ENCODE results near the gene SLC29A1.
A peak's percentile ranks its signal among the peaks of the same experiment; 100 is the strongest.
"Not testable (repeated sequence)": the region's sequence is repeated elsewhere in the genome, so short reads cannot be mapped to it uniquely, and the experiment has no call there.

Gene SLC29A1

DNA sequence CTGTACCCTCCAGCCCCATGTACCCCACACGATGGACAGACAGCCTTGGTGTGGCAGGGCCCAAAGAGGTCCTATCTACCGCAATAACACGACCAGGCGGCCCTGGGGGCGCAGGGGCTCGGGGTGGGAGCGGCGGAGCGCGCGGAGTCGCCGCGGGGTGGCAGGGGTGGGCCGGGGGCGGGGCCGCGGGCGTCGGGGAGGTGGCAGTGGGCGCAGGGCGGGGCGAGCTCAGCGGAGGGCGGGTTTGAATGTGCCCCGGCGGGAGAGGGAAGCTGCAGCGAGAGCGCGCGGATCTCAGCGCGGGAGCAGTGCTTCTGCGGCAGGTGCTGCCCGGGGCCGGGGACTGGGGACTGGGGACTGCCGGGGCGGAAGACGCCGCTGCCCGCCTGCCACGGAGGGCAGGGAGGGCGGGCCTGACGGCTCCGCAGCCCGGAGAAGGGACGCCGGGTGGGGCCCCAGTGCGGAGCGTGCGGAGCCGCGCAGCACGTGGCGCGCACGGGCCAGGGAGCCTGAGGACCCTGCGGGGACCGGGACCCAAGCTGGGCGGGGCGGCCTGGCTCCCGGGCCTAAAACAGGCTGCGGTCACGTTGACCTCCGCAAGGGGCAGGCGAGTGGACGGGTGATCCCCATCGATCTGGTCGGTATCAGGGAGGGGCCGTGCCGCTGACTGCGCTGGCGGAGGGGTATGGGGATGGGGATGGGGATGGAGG is at the start of gene SLC29A1:
TSS of gene SLC29A1 (plus strand) at position 277 of the 710 bp plus-strand sequence. CDS start 3,719 bp downstream, outside the sequence.
- peak in 49 of 56 donors; percentile 14 to 83 (median 53) for DNase-seq

DNA sequence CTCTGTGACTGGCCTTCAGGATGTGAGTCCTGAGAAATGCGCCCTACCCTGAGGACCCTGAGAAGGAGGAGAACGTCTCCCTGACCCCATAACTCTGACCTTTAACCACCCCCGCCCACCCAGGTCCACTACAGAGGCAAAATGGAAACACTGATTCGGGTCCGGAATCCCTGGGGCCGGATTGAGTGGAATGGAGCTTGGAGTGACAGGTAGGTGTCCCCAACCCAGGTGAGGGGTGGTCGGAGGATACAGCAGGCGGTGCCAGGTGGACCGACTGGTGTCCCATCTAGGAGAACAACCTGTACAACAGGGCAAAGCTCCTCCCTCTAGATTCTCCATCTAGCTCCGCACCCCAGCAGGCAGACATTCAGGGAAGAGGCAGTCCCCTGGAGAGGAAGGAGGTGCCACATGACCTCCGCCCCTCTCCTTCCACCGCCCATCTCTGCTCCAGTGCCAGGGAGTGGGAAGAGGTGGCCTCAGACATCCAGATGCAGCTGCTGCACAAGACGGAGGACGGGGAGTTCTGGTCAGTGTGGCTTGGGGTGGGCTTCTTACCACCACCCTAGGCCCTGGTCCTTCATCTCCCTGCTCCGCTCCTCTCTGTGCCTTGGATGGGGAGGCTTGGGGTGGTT is 47.1 kb upstream of the SLC29A1 start:
- DNase-seq: no peak

DNA sequence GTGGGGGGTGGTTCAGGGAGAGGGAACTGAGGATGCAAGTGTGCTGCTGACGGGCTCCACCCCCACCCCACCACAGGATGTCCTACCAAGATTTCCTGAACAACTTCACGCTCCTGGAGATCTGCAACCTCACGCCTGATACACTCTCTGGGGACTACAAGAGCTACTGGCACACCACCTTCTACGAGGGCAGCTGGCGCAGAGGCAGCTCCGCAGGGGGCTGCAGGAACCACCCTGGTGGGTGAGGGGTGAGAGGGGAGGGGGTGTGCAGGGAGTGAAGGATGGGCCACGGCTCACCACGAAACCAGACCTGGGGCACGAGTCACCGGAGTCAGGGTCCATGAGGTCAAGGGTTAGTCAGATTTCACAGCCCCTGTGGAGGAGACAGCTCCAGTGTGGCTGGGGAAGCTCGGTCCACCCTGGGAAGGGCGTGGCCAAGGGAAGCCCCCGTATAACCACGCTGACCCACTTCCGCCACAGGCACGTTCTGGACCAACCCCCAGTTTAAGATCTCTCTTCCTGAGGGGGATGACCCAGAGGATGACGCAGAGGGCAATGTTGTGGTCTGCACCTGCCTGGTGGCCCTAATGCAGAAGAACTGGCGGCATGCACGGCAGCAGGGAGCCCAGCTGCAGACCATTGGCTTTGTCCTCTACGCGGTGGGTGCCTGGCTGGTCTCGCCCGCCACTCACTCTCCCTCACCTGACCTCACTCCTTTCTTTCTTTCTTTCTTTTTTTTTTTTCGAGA is 46.5 kb upstream of the SLC29A1 start:
- DNase-seq: no peak

DNA sequence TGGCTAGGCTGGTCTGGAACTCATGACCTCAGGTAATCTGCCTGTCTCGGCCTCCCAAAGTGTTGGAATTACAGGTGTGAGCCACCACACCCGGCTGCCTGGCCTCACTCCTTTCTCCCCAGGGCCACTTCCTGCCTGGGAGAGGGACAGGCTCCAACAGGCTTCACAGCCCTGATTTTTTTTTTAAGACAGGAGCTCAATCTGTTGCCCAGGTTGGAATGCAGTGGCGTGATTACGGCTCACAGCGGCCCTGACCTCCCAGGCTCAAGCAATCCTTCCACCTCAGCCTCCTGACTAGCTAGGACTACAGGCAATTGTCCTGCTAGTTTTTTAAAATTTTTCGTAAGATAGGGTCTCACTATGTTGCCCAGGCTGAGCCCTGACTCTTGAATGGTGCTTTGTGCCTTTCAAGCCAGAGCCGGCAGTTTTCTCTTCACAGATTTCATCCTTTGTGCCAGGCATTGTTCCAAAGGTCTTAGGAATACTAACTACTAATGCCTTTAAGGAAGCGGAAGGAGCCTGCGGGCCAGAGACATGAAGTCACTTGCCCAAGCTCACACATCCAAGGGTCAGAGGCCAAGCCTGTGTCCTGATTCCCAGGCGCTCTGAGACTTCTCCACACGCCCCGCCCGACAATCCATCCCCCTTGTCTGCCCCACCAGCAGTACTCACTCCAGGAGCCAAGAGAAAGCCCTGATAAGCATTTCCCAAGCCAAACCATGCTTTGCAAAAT is 45.5 kb upstream of the SLC29A1 start:
- DNase-seq: no peak

DNA sequence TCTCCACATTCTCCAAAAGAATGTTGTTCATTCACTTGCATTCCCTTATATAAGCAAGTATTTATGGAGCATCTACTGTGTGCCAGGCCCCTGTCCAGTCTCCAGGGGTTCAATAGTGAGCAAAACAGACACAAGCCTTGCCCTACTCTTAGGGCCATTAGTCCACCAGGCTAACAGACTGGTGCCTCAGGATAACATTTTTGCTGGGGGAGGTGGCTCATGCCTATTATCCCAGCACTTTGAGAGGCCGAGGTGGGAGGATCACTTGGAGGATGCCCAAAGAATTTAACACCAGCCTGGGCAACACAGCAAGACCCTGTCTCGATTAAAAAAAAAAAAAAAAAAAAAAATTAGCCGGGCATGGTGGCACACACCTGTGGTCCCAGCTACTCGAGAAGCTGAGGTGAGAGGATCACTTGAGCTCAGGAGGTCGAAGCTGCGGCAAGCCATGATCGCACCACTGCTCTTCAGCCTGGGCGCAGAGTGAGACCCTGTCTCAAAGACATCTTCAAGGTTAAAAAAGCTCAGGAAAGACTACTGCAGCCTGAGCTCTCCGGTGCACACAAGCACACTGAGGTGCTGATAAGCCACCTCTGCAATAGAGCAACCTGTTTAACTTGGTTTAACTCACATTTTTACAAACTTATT is 44.8 kb upstream of the SLC29A1 start:
- no peak for DNase-seq

DNA sequence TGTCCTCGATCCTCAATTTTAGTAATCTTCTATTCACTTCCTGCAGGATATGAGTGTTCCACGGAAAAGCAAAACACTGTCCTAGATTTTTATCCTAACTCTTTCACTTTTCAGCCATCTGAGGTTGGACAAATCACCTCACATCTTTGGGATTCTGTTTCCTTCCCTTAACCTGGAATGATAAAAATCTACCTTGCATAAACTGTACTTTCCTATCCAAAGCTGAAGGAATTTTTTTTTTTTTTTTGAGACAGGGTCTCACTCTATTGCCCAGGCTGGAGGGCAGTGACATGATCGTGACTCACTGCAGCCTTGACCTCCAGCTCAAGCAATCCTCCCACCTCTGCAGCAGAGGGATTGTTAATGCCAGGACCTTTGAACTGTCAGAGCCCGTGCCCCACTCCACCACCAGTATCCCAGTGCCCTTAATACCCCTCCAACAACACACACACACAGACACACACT is 44.3 kb upstream of the SLC29A1 start:
- no peak for DNase-seq

DNA sequence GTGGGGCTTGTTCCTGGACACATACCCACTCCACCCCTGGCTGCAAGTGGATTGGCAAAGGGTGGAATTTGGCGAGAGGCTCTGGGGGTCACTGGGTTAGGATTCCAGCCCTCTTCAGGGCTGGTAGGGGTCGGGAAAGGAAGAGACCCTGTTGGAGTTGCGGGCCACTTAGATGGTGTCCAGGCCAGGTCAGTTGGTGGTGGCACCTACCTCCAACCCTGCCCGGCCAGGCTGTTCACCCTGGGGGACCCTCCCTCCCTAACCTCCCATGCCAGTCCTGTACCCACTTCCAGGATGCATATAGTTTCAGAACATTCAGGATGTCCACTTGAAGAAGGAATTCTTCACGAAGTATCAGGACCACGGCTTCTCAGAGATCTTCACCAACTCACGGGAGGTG is 43.7 kb upstream of the SLC29A1 start:
- no peak for DNase-seq

DNA sequence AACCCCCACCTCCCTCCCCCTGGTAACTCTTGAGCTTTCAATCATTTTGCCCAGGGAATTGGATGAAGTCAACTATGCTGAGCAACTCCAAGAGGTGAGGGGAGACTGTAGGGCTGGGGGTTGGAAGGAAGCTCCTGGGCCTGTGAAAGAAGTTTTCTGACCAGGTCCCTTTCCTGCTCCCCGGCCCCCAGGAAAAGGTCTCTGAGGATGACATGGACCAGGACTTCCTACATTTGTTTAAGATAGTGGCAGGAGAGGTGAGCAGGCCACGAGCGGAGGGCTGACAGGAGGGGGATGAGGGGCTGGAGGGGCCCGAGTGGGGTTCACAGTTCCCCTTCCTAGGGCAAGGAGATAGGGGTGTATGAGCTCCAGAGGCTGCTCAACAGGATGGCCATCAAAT is 43.0 kb upstream of the SLC29A1 start:
- DNase-seq: no peak

DNA sequence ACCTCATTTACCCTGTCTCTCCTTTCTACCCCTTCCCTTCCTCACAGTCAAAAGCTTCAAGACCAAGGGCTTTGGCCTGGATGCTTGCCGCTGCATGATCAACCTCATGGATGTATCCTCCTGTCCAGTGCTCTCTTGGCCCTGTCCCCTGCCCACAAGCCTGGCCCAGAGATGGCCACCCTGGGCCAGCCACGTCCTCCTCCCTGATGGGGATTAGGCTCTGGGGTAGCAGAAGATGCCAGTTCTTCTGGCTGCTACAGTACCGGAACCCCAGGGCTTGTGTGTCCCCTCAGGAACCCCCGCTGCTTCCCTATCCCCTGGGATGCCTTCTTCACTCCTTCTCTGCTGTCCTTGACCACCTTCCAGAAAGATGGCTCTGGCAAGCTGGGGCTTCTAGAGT is 42.5 kb upstream of the SLC29A1 start:
- DNase-seq: no peak

DNA sequence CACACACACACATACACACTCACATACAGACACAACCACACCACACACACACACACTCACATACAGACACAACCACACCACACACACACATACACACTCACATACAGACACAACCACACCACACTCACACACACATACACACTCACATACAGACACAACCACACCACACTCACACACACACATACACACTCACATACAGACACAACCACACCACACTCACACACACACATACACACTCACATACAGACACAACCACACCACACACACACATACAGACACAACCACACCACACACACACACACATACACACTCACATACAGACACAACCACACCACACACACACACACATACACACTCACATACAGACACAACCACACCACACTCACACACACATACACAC is 41.6 kb upstream of the SLC29A1 start:
- DNase-seq: not testable (repeated sequence)

DNA sequence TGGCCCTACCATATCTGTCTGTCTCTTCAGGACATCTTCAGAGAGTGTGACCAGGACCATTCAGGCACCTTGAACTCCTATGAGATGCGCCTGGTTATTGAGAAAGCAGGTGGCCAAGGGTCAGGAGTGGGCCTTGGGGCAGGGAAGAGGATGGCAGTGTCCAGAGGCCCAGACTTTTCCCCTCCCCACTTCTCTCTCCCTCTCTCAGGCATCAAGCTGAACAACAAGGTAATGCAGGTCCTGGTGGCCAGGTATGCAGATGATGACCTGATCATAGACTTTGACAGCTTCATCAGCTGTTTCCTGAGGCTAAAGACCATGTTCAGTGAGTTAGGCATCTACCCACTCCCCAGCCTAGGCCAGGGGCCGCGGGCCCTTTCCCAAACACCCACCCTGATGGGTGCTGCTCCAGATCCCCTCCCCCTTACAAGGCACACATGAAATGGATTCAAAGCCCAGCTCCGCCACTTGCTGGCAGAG is 40.4 kb upstream of the SLC29A1 start:
- no peak for DNase-seq

DNA sequence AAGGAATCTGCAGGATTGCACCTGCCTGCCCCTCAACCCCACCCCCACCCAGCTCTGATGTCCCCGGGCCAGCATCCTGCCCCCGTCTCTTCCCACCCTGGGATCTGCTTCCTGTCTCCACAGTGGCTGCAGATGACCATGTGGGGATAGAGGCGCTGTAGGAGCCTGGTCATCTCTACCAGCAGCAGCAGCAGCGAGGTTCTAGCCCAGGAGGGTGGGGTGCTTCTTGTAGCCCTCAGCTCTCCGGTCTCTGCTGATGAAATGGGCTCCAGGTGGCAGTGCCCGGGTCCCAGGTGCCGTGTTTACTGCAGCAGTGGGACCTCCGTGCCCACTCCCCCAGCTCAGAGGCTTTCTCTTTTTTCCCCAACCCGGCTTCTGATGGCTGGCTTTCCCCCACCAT is 39.6 kb upstream of the SLC29A1 start:
- DNase-seq: no peak

DNA sequence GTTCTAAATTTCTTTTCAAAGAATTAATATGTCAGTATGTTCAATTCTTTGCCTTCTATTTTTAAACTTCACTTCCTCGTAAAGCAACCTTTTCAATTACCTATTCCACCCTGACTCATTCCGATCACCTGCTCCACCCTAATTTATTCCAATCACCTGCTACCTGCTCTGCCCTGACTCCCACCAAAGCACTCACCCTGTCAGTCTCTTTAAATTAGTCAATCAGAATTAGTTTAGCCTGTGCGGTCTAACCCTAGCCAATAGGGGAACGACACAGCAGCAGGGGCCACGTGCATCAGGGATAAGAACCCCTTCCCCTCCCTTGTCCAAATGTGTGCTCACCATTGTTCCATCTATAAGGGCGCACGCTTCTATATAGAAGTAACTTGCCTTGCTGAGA is 38.0 kb upstream of the SLC29A1 start:
- DNase-seq: peak in 15 of 56 donors; percentile 3 to 61 (median 29)

DNA sequence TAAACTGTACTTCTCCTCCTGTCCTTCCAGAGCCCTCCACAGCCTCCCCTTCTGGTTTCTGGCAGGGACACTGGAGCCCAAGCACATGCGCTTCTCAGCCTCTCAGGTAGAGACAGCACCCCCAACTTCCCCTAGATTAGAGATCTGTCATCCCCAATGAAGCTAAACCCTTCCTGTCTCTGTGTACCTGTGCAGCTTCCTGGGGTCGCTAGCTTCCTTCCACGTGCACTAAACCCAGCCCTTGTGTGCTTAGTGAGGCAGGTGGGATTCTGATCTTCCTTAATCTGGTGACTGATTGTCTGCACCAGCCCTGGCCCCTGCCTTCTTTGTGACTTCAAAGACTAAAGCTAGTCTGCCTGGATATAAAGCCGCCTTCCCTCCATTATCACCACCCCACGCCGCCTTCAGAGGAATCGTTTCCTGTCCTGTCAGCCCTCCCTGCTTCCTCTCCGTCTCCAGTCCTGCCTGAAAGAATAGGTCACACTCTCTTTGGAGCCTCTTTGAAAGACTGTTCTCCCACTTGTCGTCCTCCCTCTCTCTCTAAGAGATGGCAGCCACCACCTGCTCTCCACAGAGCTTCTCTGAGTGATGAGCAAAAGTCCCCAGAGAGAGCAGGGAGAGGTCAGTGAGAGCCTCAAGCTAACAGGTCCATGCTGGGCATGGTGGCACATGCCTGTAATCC is 37.3 kb upstream of the SLC29A1 start:
- no peak for DNase-seq

DNA sequence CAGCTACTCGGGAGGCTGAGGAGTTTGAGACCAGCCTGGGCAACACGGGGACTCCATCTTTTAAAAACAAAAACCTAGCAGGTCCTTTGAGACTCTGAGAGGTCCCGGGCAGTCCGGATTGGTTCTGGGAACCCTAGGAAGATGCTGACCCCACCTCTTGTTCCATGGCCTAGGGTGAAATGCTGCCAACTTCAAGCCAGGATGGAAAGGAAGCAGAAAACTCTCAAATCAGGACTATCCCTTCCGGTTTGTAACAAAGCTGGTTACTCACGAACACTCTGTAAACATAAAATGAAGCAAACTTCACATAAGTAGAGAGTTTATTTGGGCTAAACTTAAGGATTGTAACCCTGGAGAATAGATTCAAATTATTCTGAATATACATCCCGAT is 36.8 kb upstream of the SLC29A1 start:
- no peak for DNase-seq

DNA sequence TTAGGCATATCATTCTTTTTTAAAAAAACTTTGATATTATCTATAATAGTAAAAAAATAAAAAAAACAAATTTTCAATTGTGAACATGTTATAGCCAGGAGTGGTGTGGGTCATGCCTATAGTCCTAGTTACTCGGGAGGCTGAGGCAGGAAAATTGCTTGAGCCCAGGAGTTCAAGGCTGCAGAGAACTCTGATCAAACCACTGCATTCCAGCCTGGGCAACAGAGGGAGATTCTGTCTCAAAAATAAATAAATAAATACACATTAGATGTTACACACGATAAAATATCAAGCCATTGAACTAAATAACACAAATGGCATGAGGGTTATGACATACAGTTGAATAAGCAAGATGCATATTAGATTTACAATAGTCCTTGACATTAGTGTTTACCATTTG is 34.6 kb upstream of the SLC29A1 start:
- DNase-seq: no peak

DNA sequence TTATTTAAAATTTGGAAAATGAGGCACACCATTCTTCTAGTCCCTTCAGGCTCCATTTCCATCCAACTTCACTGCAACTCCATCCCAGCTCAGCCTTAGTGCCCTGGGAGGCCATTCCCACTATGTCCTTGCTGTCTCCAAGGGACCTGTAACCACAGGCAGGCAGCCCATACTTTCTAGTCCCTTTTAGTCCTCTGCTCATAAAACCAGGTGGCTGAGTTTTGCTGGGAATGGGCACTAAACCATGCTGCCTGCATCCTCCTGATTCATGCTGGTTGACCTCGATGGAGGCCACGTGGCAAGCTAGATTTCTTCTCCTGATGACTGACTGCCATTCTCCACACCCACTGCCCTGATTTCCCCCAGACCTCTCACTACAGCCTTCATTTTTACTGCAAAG is 34.1 kb upstream of the SLC29A1 start:
- DNase-seq: no peak

DNA sequence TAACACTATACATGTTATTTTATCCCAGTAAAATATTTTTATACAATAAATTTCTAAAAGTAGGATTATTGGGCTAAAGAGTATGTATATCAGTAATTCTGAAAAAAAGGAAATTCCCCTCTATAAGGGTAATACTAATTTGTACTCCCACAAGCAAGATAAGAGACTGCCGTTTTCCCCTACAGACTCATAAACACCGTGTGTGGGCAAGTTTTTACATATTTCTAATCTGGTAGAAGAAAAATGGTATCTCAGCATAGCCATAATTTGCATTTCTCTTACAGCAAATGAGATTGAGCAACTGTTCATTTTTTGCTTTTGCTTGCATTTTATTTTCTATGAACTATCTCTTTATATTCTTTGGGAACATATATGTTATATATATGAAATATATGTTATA is 32.7 kb upstream of the SLC29A1 start:
- DNase-seq: no peak

DNA sequence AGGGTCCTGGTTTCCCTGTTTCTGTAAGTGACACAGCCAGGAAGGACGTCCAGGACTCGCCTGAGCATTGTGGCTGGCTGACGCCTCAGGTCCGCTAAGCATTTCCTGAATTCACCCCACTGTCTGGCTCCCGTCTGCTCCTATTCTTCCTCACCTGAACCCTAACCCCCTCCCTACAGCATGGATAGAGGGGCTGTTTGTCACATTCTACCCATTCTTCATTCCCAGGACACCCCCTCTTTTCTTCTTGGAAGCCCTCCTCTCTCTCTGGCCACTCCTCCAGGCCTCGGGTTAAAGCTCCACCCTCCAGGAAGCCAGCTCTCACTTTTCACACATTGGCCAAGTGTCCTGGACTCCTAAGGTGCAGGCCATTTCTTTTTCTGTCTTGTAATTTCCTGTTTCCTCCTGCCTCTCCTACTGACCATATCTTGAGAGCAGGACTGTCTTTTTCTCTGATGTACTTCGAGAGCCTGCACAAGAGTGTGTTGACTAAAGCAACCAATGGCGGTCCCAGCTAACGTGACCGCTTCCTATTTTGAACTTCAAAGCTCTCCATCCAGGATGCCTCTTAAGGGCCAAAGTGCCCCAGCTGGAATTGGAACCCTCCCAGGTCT is 30.9 kb upstream of the SLC29A1 start:
- DNase-seq: no peak

DNA sequence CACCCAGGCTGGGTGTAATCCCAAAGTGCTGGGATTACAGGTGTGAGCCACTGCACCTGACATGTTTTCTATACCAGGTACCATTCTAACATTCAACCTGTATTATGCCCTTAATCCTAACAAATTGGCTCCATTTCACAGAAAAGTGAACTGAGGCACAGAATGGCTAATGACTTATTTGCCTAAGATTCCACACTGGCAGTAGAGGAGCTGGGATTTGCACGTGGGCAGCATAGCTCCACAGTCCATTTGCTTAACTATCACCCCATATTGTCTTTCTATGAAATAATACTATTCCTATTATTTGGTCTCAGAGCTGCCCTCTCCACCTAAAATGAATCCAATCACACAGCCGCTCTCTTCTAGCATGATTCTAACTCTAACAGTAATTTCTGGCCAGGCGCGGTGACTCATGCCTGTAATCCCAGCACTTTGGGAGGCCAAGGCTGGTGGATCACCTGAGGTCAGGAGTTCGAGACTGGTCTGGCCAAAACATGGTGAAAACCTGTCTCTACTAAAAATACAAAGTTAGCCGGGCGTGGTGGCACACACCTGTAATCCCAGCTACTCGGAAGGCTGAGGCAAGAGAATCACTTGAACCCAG is 30.0 kb upstream of the SLC29A1 start:
- DNase-seq: no peak
